ENCODE results near the gene SYT17.

SYT17 gene

DNA sequence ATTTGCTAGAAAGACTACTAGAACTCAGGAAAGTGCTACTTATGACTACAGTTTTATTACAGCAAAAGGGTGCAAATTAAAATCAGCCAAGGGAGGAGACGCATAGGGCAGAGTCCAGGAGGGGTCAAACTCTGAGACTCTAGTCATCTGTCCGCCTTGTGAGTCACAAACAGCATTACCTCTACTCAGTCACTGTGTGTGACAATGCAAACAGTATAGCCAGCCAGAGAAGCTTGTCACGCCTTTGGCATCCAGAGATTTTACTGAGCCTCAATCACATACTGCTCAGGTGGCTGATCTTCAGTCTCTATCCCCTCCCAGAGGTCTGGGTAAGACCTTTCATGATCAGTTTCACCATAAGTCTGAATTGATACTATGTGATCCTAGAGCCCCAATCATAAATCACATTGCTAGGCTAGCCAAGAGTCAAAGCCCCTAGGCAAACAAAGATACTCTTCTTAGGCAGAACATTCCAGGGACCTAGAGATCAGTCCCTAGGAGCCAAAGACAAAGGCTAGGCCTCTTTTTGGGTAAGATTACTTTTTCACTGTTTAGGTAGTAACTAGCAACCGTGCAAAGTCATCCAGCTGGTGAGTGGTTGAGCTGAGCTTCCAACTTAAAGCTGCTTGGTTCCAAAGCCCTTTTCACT is 68.6 kb downstream of the SYT17 start (continued):
- TF ChIP-seq, protein P1, sequence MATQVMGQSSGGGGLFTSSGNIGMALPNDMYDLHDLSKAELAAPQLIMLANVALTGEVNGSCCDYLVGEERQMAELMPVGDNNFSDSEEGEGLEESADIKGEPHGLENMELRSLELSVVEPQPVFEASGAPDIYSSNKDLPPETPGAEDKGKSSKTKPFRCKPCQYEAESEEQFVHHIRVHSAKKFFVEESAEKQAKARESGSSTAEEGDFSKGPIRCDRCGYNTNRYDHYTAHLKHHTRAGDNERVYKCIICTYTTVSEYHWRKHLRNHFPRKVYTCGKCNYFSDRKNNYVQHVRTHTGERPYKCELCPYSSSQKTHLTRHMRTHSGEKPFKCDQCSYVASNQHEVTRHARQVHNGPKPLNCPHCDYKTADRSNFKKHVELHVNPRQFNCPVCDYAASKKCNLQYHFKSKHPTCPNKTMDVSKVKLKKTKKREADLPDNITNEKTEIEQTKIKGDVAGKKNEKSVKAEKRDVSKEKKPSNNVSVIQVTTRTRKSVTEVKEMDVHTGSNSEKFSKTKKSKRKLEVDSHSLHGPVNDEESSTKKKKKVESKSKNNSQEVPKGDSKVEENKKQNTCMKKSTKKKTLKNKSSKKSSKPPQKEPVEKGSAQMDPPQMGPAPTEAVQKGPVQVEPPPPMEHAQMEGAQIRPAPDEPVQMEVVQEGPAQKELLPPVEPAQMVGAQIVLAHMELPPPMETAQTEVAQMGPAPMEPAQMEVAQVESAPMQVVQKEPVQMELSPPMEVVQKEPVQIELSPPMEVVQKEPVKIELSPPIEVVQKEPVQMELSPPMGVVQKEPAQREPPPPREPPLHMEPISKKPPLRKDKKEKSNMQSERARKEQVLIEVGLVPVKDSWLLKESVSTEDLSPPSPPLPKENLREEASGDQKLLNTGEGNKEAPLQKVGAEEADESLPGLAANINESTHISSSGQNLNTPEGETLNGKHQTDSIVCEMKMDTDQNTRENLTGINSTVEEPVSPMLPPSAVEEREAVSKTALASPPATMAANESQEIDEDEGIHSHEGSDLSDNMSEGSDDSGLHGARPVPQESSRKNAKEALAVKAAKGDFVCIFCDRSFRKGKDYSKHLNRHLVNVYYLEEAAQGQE (tag by site-specific recombination; IDR thresholded peaks at IDR 0.05): no peak
- TF ChIP-seq ZNF561 (tag by site-specific recombination; IDR thresholded peaks at IDR 0.05; ENCODE audit: borderline replicate concordance): no peak
- TF ChIP-seq, protein P2, sequence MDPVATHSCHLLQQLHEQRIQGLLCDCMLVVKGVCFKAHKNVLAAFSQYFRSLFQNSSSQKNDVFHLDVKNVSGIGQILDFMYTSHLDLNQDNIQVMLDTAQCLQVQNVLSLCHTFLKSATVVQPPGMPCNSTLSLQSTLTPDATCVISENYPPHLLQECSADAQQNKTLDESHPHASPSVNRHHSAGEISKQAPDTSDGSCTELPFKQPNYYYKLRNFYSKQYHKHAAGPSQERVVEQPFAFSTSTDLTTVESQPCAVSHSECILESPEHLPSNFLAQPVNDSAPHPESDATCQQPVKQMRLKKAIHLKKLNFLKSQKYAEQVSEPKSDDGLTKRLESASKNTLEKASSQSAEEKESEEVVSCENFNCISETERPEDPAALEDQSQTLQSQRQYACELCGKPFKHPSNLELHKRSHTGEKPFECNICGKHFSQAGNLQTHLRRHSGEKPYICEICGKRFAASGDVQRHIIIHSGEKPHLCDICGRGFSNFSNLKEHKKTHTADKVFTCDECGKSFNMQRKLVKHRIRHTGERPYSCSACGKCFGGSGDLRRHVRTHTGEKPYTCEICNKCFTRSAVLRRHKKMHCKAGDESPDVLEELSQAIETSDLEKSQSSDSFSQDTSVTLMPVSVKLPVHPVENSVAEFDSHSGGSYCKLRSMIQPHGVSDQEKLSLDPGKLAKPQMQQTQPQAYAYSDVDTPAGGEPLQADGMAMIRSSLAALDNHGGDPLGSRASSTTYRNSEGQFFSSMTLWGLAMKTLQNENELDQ (tag by site-specific recombination; IDR thresholded peaks at IDR 0.05; ENCODE audit: low read depth): no peak
- TF ChIP-seq ZNF133 (tag by site-specific recombination; IDR thresholded peaks at IDR 0.05): no peak

DNA sequence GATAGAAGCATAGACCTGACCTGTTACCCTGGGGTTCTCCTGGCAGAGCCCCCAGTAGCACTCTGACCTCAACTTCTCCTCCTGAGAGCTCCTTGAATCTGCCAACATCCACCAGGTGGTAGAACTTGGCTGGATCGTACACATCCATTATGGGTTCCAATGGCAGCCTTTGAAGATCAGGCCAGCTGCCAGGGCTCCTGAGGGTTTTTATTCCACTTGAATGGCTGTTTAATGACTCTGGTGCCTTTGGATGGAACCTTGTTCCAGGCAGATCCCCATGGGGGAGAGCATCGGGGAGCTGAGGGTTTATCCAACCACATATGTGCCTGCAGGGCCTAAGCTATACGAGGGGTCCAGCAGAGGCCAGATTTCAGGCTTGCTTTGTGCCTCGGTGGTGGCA is 70.4 kb downstream of the SYT17 start:
- Histone ChIP-seq H3K4me1 (ENCODE audit: control insufficient read depth, insufficient read depth, low read length) (no peaks in the 10 kb centered on the region), H3K36me3 (ENCODE audit: control insufficient read depth in 2 of 2, insufficient read depth in 1 of 2, low read length in 2 of 2) (no peaks in the 10 kb centered on the region), H3K9me3 (ENCODE audit: control insufficient read depth, insufficient read depth, low read depth, low read length) (peaks cover 5% of the 10 kb centered on the region), H3K27ac (ENCODE audit: extremely low read depth, low read depth, low read length) (no peak overlapping the region), H3K4me3 (ENCODE audit: low read depth, low read length) (no peak overlapping the region)
- TF ChIP-seq ZNF521 (tag by site-specific recombination; IDR thresholded peaks at IDR 0.05): no peak
- TF ChIP-seq, protein P3, sequence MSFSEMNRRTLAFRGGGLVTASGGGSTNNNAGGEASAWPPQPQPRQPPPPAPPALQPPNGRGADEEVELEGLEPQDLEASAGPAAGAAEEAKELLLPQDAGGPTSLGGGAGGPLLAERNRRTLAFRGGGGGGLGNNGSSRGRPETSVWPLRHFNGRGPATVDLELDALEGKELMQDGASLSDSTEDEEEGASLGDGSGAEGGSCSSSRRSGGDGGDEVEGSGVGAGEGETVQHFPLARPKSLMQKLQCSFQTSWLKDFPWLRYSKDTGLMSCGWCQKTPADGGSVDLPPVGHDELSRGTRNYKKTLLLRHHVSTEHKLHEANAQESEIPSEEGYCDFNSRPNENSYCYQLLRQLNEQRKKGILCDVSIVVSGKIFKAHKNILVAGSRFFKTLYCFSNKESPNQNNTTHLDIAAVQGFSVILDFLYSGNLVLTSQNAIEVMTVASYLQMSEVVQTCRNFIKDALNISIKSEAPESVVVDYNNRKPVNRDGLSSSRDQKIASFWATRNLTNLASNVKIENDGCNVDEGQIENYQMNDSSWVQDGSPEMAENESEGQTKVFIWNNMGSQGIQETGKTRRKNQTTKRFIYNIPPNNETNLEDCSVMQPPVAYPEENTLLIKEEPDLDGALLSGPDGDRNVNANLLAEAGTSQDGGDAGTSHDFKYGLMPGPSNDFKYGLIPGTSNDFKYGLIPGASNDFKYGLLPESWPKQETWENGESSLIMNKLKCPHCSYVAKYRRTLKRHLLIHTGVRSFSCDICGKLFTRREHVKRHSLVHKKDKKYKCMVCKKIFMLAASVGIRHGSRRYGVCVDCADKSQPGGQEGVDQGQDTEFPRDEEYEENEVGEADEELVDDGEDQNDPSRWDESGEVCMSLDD (tag by site-specific recombination; IDR thresholded peaks at IDR 0.05): no peak
- TF ChIP-seq, protein P4, sequence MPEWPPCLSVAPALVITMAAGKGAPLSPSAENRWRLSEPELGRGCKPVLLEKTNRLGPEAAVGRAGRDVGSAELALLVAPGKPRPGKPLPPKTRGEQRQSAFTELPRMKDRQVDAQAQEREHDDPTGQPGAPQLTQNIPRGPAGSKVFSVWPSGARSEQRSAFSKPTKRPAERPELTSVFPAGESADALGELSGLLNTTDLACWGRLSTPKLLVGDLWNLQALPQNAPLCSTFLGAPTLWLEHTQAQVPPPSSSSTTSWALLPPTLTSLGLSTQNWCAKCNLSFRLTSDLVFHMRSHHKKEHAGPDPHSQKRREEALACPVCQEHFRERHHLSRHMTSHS (tag by site-specific recombination; IDR thresholded peaks at IDR 0.05): no peak
- no peak for TF ChIP-seq ZNF19 (tag by site-specific recombination; IDR thresholded peaks at IDR 0.05; ENCODE audit: low read depth)
- TF ChIP-seq ZNF146 (tag by site-specific recombination; IDR thresholded peaks at IDR 0.05): no peak
- no peak for TF ChIP-seq ZFHX2 (tag by site-specific recombination; conservative IDR thresholded peaks at IDR 0.05)
- no peak for TF ChIP-seq ZFP3 (tag by site-specific recombination; IDR thresholded peaks at IDR 0.05; ENCODE audit: low read depth)
- TF ChIP-seq PRDM1 (tag by site-specific recombination; IDR thresholded peaks at IDR 0.05): no peak
- no peak for TF ChIP-seq ZBTB7A (tag by site-specific recombination; IDR thresholded peaks at IDR 0.05; ENCODE audit: low read depth)
- TF ChIP-seq ZNF530 (tag by site-specific recombination; IDR thresholded peaks at IDR 0.05; ENCODE audit: low read depth): no peak
- TF ChIP-seq, protein P5, sequence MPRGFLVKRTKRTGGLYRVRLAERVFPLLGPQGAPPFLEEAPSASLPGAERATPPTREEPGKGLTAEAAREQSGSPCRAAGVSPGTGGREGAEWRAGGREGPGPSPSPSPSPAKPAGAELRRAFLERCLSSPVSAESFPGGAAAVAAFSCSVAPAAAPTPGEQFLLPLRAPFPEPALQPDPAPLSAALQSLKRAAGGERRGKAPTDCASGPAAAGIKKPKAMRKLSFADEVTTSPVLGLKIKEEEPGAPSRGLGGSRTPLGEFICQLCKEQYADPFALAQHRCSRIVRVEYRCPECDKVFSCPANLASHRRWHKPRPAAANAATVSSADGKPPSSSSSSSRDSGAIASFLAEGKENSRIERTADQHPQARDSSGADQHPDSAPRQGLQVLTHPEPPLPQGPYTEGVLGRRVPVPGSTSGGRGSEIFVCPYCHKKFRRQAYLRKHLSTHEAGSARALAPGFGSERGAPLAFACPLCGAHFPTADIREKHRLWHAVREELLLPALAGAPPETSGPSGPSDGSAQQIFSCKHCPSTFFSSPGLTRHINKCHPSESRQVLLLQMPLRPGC (tag by site-specific recombination; IDR thresholded peaks at IDR 0.05): no peak
- no peak for TF ChIP-seq ZNF121 (tag by site-specific recombination; IDR thresholded peaks at IDR 0.05)
- no peak for TF ChIP-seq KLF1 (tag by site-specific recombination; IDR thresholded peaks at IDR 0.05)
- no peak for TF ChIP-seq ZNF423 (tag by site-specific recombination; IDR thresholded peaks at IDR 0.05)
- TF ChIP-seq SP7 (tag by site-specific recombination; IDR thresholded peaks at IDR 0.05): no peak
- CTCF ChIA-PET: no interaction called here
- POLR2A ChIA-PET: no interaction called here
